GM23248 (cell line): ENCODE measurements around the gene FAM25G.
"Not testable (repeated sequence)": the region's sequence is repeated elsewhere in the genome, so short reads cannot be mapped to it uniquely, and the experiment has no call there.

Experiments
- EZH2 ChIP-seq: fragments of 200-600 bp; sonication (generic); IDR thresholded peaks from 2 replicates; pipeline ENCODE4 v1.6.1; 2018; ENCODE audit warnings: antibody characterized with exemption, mild to moderate bottlenecking; ENCODE audit not compliant: insufficient read depth, poor library complexity, severe bottlenecking
- EZH2phosphoT487 ChIP-seq: fragments of 200-600 bp; sonication (generic); IDR thresholded peaks from 2 replicates; pipeline ENCODE4 v1.6.1; 2018; ENCODE audit warnings: antibody characterized with exemption, moderate library complexity, mild to moderate bottlenecking, low read depth; ENCODE audit not compliant: insufficient read depth

DNA sequence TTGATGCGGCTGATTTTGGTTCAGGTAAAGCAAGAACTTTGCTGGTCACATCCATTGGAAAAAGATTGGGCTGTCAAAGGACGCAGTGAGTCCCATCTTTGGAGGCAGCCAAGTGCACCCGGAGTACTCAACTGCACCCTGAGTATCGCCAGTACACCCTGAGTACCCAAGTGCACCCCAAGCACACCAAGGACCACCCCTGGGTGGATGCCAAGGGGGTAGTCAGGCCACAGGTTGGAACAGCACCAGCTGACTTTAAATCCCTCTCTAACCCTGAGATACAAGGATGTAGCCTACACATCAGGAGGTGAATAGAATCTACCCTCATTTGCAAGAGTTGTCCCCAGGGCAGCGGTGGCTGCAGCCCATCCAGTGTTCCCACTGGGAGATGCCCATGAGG lies 24.0 kb downstream of the FAM25G start:
- TF ChIP-seq EZH2phosphoT487, EZH2: not testable (repeated sequence)
